ENCODE results near the gene IGFBP5. TPM values are rescaled to one million over a fixed set of nuclear protein-coding genes. Genes with fewer than 3 reads are reported as not detected.

IGFBP5 gene
- total RNA-seq, 1 experiment from 2014 or later = 3.9 TPM

- no peak for ATAC-seq
- Histone ChIP-seq H3K9ac (ENCODE audit: low read length) (peak overlapping the region; percentile 26; the same call in 1 of the 2 replicates), H3K36me3 (ENCODE audit: control insufficient read depth in 1 of 2, insufficient read depth in 2 of 2, low read length in 2 of 2) (0 out of 4 replicates have a peak, but pooled peaks cover 2 to 5% of the 10 kb centered on the region in 2 experiments), H3K9me3 (ENCODE audit: control insufficient read depth in 1 of 2, insufficient read depth in 1 of 2, low read depth in 1 of 2, low read length in 2 of 2) (no peaks in the 10 kb centered on the region), H4K20me1 (ENCODE audit: insufficient read depth) (no peaks in the 10 kb centered on the region), H3K79me2 (ENCODE audit: insufficient read depth, low read length) (peaks cover 29% of the 10 kb centered on the region), H3K4me2 (ENCODE audit: low read length) (peak overlapping the region; percentile 95), H3K27me3 (ENCODE audit: insufficient read depth, low read length) (no peaks in the 10 kb centered on the region), H3K4me3 (replicated peaks in 1 of 2; ENCODE audit: low read depth in 1 of 2, low read length in 2 of 2) (peak overlapping the region; percentile 5 to 42; a peak in 2 of 4 replicates), H3K9me2 (ENCODE audit: insufficient read depth) (no peaks in the 10 kb centered on the region), H3K27ac (ENCODE audit: low read depth, low read length) (peak overlapping the region; percentile 4; the same call in 1 of the 2 replicates), H3K4me1 (ENCODE audit: control insufficient read depth in 1 of 2, insufficient read depth in 2 of 2, low read length in 2 of 2) (peaks cover 35 to 46% of the 10 kb centered on the region in 2 experiments), H2AFZ (ENCODE audit: low read depth, low read length, poor library complexity, severe bottlenecking) (no peak overlapping the region)
- BruUV-seq (replicated peaks) = no TSS peak
- 0 out of 2 replicates have a peak, but pooled peaks have one; percentile 17 for TF ChIP-seq SIN3A (IDR thresholded peaks at IDR 0.05; ENCODE audit: low read depth)
- TF ChIP-seq TCF7L2 (IDR thresholded peaks at IDR 0.05; ENCODE audit: borderline replicate concordance, extremely low read depth, insufficient read depth, insufficient read length) = no peak
- DNase-seq (ENCODE audit: low read depth, low spot score) = no peak
- POLR2A ChIA-PET = no interaction called here
- RAD21 ChIA-PET (ENCODE audit: low non-redundant PET in 1 of 2, low total read pairs in 2 of 2, uncharacterized antibody in 2 of 2, unreplicated experiment in 2 of 2) = no interaction called here
- intact Hi-C loops (cut with micrococcal nuclease) = no loop called here
- CTCF ChIA-PET = no interaction called here
Observed at GRCh38 chr2:216637472-216637871, 57.9 kb downstream of the IGFBP5 start.

- peak overlapping the region; percentile 95 for H3K4me2 ChIP-seq (ENCODE audit: low read length)
- CTCF ChIA-PET = no interaction called here
- DNase-seq (ENCODE audit: low read depth, low spot score) (peak; percentile 64), ATAC-seq (peak; percentile 79)
- H3K27me3 ChIP-seq (ENCODE audit: insufficient read depth, low read length) = no peaks in the 10 kb centered on the region
- H3K4me1 ChIP-seq (ENCODE audit: control insufficient read depth in 1 of 2, insufficient read depth in 2 of 2, low read length in 2 of 2) = peaks cover 35 to 50% of the 10 kb centered on the region in 2 experiments
- H3K9ac ChIP-seq (ENCODE audit: low read length) = peak overlapping the region; percentile 44
- H3K79me2 ChIP-seq (ENCODE audit: insufficient read depth, low read length) = peaks cover 29% of the 10 kb centered on the region
- H3K9me3 ChIP-seq (ENCODE audit: control insufficient read depth in 1 of 2, insufficient read depth in 1 of 2, low read depth in 1 of 2, low read length in 2 of 2) = no peaks in the 10 kb centered on the region
- RAD21 ChIA-PET (ENCODE audit: low non-redundant PET in 1 of 2, low total read pairs in 2 of 2, uncharacterized antibody in 2 of 2, unreplicated experiment in 2 of 2) = no interaction called here
- no TSS peak for BruUV-seq (replicated peaks)
- peak overlapping the region; percentile 28 for H3K27ac ChIP-seq (ENCODE audit: low read depth, low read length)
- H3K4me3 ChIP-seq (replicated peaks in 1 of 2; ENCODE audit: low read depth in 1 of 2, low read length in 2 of 2) = peak overlapping the region; percentile 20 to 42
- H4K20me1 ChIP-seq (ENCODE audit: insufficient read depth) = no peaks in the 10 kb centered on the region
- POLR2A ChIA-PET = no interaction called here
- H2AFZ ChIP-seq (ENCODE audit: low read depth, low read length, poor library complexity, severe bottlenecking) = no peak overlapping the region
- intact Hi-C loops (cut with micrococcal nuclease) = no loop called here
- no peaks in the 10 kb centered on the region for H3K9me2 ChIP-seq (ENCODE audit: insufficient read depth)
- H3K36me3 ChIP-seq (ENCODE audit: control insufficient read depth in 1 of 2, insufficient read depth in 2 of 2, low read length in 2 of 2) = 0 out of 4 replicates have a peak, but pooled peaks cover 2 to 5% of the 10 kb centered on the region in 2 experiments
- TF ChIP-seq REST (IDR thresholded peaks at IDR 0.05; ENCODE audit: low read depth) = no peak
- no peak for TF ChIP-seq ATF3 (IDR thresholded peaks at IDR 0.05)
- no peak for TF ChIP-seq EZH2phosphoT487 (IDR thresholded peaks at IDR 0.05; ENCODE audit: borderline replicate concordance)
- no peak for TF ChIP-seq ZFX (IDR thresholded peaks at IDR 0.05)
- TF ChIP-seq MAX (IDR thresholded peaks at IDR 0.05) = peak; percentile 64
- TF ChIP-seq ZNF274 (IDR thresholded peaks at IDR 0.05; ENCODE audit: low read depth, low read length) = no peak
- TF ChIP-seq POLR2AphosphoS5 (IDR thresholded peaks at IDR 0.05; ENCODE audit: low read depth, low read length) = peak; percentile 39; the same call in 1 of the 2 replicates
- TF ChIP-seq EZH2 (IDR thresholded peaks at IDR 0.05) = no peak
- TF ChIP-seq SP1 (IDR thresholded peaks at IDR 0.05; ENCODE audit: low read depth) = peak; percentile 86
- peak; percentile 30 for TF ChIP-seq TCF7L2 (IDR thresholded peaks at IDR 0.05; ENCODE audit: borderline replicate concordance, extremely low read depth, insufficient read depth, insufficient read length)
- TF ChIP-seq SIN3A (IDR thresholded peaks at IDR 0.05; ENCODE audit: low read depth) = peak; percentile 61
- no peak for TF ChIP-seq POLR2A (IDR thresholded peaks at IDR 0.05; ENCODE audit: borderline replicate concordance, extremely low read depth, insufficient read depth, insufficient read length)
- no peak; the same call in 1 of the 2 replicates for TF ChIP-seq JUND (IDR thresholded peaks at IDR 0.05)
- TF ChIP-seq CBX3 (IDR thresholded peaks at IDR 0.05; ENCODE audit: low read depth) = peak; percentile 89
- no peak for TF ChIP-seq ELF1 (IDR thresholded peaks at IDR 0.05; ENCODE audit: borderline replicate concordance, low read depth)
- TF ChIP-seq EGR1 (IDR thresholded peaks at IDR 0.05; ENCODE audit: low read depth) = no peak
- TF ChIP-seq SRF (IDR thresholded peaks at IDR 0.05; ENCODE audit: low read depth) = no peak
Observed at GRCh38 chr2:216636551-216637450, 58.5 kb downstream of the IGFBP5 start.
